Right renal cortex interstitium (tissue), 3 donors: ENCODE data around the gene SLC25A21. TPM values are rescaled to one million over a fixed set of nuclear protein-coding genes. Genes with fewer than 3 reads are reported as not detected.

Source experiments
- DNase-seq, 3 donors: peaks; one replicate each; pipeline ENCODE4 v3.0.0-alpha.2; 2013; ENCODE audit warnings: low read depth in 3 of 3, low spot score in 2 of 3
- polyA plus RNA-seq, 3 donors: library from polyadenylated mRNA; unstranded; fragments of 120-200 nt; gene quantifications; one replicate each; pipeline ENCODE4 v1.2.1, GENCODE V29; 2013; ENCODE audit not compliant: insufficient read length in 3 of 3

SLC25A21 gene
- polyA plus RNA-seq, 3 donors, result 2.4 to 4.7 (median 3.4) TPM

GRCh38 chr14:36657399-36658122 is 514.8 kb downstream of the SLC25A21 start:
- no peak for DNase-seq

GRCh38 chr14:36656687-36657398 is 515.6 kb downstream of the SLC25A21 start:
- no peak for DNase-seq

GRCh38 chr14:36655963-36656686 is 516.3 kb downstream of the SLC25A21 start:
- no peak for DNase-seq

- DNase-seq, result no peak
Measured at GRCh38 chr14:36655571-36655962, 516.8 kb downstream of the SLC25A21 start.

- DNase-seq, result no peak
Measured at GRCh38 chr14:36654794-36655381, 517.5 kb downstream of the SLC25A21 start.

- DNase-seq, result no peak
Measured at GRCh38 chr14:36653962-36654793, 518.2 kb downstream of the SLC25A21 start.

- DNase-seq, result no peak
Measured at GRCh38 chr14:36653413-36653812, 519.0 kb downstream of the SLC25A21 start.

- no peak for DNase-seq
Measured at GRCh38 chr14:36652542-36653201, 519.7 kb downstream of the SLC25A21 start.

GRCh38 chr14:36649872-36650650 is 522.3 kb downstream of the SLC25A21 start:
- no peak for DNase-seq

GRCh38 chr14:36647824-36648753 is 524.3 kb downstream of the SLC25A21 start:
- no peak for DNase-seq

GRCh38 chr14:36647417-36647823 is 525.0 kb downstream of the SLC25A21 start:
- no peak for DNase-seq

GRCh38 chr14:36646664-36647416 is 525.6 kb downstream of the SLC25A21 start:
- no peak for DNase-seq

GRCh38 chr14:36633580-36633979 is 538.8 kb downstream of the SLC25A21 start:
- DNase-seq, result no peak
